HG02571 (cell line): ENCODE data around the gene CBFB.

Source experiments
- ATAC-seq: cut with Tn5 transposase; IDR thresholded peaks from one replicate; pipeline ENCODE4 v1.9.1; 2021; ENCODE audit warnings: mild to moderate bottlenecking, moderate library complexity; ENCODE audit not compliant: unreplicated experiment

Gene CBFB

DNA sequence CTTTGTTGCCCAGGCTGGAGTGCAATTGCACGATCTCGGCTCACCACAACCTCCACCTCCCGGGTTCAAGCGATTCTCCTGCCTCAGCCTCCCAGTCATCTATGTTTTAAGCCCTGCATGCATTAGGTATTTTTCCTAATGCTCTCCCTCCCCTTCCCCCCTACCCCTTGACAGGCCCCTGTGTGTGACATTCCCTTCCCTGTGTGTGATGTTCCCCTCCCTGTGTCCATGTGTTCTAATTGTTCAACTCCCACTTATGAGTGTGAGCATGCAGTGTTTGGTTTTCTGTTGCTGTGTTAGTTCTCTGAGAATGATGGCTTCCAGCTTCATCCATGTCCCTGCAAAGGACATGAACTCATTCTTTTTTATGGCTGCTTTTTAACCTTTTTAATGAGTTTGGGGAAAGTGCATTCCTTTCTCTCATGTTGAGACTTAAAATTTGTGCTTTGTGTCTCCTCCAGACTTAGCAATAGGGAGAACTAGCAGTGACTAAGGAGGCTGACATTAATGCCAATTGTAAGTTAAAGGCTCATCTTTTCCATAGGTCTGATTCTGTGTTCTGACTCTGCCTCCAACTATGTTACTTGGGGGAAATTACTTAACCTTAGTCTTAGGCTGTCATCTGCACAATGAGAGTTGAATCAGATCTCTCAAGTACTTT lies 63.1 kb downstream of the CBFB start:
- ATAC-seq, result no peak

DNA sequence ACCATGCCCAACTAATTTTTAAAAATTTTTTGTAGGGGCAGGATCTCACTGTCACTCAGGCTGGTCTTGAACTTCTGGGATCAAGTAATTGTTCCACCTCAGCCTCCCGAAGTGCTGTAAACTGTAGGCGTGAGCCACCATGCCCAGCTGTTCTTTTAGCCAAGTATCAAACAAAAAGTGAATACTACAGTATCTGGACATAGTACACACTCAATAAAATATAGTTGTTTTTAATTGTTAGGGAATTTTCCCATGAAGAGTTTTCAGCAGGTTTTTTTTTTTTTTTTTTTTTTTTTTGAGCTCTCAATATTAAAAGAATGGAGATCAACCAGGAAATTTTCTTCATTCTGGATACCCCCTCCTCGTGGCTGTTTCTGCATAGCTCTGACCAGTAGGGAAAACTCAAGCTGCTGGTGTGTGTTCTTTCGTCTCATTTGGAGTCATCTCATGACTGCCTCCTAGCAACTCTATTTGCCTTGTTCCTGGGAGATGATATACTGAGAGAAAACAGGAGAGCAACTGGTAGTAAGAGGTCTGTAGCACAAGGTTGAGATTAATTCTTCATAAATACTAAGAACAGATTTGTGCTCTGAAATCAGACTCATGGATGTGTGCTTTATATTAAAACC lies 64.3 kb downstream of the CBFB start:
- ATAC-seq, result no peak

DNA sequence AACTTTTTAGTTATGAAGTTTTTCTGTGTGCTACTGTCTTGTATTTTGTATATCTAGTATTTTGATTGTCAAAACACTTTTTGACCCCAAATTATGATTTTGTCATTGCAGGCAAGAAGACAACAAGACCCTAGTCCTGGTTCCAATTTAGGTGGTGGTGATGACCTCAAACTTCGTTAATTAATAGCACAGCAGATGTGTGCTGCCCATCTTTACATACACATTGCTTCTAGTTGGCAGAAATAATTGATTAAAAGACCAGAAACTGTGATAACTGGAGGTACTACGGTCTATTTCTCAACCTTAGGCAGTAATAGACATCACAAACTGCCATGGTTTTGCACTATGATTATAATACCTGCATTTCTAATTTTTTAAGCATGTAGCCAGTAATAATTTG lies 69.7 kb downstream of the CBFB start:
- no peak for ATAC-seq

DNA sequence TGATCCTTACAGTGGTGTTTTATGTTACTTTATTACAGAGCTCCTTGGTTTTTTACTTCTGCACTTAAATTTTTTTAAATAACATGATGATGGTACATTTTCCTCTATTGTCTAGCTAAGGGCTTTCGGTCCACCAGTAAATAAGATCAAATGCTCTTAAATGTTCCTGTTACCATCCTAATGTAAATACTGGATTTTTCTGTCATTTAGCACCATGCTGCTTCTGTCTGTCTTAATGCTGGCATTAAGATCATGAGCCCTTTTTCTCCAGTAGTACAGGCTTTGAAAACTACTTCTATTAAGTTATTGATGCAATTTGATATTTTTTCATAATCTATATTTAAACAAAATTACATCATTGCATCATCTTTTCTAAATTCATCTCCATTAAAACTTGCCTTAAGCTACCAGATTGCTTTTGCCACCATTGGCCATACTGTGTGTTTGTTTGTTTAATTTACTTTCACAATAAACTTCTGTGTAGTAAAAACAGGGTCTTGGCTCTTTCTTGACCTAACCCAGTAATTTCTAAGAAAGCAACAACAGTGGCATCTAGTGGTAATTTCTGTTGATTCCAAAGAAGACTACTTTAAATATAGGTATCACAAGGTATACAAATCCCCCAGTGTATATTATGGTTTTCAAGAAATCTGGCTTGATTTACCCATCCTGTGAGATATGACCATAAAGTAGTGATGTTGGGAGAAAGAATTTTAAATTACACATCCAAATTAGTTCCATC lies 71.8 kb downstream of the CBFB start:
- no peak for ATAC-seq

DNA sequence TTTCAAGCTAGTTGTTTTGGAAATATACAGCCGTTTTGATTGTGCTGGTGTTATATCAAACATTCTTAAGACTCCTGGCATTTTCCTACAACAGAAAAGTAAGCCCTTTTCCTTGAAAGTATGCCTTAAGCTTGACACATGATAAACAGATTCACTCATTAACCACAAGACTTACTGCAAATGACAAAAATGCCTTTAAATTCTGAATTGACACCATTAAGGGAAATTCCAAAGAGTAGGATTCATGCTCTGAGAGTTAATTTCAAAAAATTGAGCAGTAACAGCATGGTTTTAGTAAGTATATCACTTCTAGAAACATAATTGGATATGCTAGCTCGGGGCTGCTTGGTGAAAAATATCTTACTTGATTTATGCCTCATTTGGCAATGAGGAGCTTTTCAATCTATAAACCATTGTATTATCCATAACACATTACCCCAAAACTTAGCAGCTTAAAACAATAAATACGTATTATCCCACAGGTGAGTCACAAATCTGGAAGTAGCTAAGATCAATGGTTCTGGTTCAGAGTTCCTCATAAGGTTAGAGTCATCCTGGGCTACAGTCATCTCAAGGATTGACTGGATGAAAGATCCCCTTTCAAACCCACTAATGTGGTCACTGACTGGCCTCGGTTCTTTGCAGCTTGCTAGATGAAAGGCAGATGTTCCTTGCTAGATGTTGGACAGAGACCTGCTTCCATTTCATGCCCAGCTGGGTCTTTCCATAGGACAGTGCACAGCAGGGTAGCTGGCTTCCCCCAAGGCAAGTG lies 72.5 kb downstream of the CBFB start:
- ATAC-seq, result no peak

DNA sequence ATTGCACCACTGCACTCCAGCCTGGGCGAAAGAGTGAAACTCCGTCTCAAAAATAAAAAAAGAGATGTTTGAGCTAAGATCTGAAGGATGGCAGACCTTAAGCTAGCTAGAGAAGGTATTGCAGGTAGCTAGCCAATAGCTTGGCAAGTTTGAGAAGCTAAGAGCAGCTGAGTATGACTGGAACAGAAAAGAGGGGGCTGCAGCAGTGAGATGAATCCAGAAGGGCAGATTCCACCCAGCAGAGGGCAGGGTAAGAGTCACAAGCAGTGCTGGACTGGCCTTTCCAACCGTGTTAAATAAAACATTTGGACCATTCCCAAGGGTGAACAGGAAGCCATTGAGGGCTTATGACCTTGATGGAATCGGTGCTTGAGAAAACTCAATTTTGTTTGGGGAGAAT lies 75.1 kb downstream of the CBFB start:
- no peak for ATAC-seq

DNA sequence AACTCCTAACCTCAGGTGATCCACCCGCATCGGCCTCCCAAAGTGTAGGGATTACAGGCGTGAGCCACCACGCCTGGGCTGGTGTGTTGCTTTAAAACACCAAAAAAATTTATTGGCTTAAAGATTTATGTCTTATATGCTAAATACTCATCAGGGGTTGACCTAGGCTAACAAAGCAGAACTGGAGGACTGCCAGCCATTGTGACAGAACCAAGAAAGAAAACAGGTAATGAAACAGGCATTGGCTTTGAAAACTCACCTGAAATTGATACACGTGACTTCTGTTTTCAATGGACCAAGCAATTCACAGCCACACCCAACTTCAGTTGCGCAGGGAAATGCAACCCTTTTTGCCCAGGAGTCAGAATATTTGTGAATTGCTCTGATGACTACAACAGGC lies 75.9 kb downstream of the CBFB start:
- no peak for ATAC-seq

DNA sequence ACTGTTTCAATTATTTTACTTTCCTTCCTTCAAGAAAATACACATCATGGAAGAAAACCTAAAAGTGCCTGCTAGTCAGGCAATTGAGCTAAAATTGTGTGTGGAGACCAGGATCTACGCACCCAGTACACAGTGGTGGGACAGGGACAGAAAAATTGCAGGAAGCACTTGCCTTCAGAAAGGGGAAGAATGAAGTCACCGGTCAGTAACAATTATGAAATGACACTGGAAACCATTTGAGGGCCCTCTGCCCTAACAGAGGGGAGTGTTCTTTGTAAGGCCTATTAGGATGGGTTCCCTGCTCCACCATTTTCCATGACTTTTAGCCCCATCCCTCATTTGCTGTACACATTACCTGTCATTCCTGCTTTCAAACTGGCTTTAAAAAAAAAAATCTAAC lies 76.3 kb downstream of the CBFB start:
- ATAC-seq, result no peak

DNA sequence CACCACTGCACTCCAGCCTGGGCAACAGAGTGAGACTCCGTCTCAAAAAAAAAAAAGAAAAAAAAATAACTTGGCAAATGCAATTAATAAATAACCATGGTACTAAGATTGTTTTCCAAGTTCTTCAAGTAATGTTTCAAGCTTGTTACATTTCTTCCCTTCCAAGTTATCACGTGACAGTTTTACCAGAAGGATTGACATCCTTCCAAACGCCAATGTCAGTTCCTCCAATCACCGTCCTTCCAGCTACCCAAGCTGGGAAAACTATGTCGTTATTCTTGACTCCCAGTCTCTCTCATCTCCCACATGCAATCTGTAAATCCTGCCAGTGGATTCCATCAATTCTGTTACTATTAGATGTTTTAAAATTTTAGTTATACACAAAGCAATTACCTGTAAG lies 76.9 kb downstream of the CBFB start:
- ATAC-seq, result no peak

DNA sequence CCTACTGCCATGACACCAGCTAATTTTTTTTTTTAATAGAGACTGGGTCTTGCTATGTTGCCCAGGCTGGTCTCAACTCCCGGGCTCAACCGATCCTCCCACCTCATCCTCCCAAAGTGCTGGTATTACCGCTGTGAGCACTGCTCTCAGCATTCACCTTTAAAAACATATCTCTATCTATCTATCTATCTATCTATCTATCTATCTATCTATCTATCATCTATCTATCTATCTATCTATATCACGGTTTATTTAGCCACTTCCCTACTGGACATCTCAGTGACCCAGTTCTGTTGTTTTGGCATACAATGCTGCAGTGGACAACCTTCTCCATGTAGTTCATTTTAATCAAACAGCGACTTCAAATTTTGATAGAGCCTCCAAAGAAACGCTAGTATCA lies 79.5 kb downstream of the CBFB start:
- ATAC-seq, result no peak

DNA sequence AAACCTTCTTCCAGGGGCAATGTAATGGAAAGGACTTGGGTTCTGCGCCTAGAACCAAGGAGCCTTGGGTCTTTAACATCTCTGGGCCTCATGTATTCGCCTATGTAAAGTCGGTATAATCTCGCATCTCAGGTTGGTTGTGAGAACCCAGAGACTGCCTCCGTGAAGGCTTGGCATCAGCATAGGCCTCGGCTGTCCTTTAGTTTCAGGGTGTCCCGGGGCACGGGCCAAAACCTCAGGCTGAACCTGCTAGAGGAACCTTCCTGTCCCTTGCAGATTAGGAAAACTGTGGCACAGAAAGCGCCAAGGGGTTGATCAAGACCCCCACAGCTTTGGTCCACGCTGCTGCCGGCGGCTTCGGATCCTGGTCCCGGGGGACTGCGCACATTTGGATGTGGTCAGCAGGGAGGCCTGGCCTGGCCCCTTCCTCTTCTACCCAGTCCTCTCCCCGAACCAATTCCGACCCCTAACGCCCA lies 80.0 kb downstream of the CBFB start:
- ATAC-seq, result no peak

DNA sequence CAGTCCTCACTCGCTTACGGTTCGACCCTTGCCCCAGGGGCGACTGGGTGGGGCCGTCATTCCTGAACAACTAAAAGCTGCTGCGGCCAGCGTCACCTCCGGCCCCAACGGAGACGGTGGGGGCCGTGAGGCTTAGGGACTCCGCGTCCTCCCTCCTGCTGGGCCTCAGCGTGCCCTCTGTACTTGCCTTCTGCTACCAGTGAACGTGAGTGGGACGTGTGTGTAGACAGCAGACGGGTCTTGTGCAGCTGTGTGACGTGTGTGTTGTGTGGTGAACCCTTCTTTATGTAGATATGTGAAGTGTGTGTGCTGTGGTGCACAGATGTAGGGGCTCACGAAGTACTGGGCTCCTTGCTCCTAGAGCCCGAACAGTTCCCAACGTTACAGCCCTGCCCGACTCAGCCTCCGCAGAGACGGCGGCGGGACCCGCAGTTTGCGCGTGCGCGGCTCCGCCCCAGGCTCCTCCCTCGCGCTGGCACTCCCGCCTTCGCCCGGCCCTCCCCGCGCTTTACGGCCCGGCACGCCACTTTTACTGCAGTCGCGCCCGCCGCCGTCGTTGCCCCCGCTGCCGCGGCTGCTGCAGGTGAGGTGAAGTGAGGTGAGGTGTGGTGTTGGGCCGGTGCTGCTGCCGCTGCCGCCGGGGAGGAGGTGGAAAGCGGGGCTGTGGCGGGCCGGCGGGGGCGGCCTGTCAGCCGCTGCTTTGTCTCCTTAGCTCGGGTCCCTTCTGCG lies 80.6 kb downstream of the CBFB start, which contains the start of gene PHAF1:
PHAF1 (plus strand) TSS at position 535 of the 729 bp plus-strand sequence. CDS start 235 bp downstream, outside the sequence.
- ATAC-seq, result peak; percentile 84

DNA sequence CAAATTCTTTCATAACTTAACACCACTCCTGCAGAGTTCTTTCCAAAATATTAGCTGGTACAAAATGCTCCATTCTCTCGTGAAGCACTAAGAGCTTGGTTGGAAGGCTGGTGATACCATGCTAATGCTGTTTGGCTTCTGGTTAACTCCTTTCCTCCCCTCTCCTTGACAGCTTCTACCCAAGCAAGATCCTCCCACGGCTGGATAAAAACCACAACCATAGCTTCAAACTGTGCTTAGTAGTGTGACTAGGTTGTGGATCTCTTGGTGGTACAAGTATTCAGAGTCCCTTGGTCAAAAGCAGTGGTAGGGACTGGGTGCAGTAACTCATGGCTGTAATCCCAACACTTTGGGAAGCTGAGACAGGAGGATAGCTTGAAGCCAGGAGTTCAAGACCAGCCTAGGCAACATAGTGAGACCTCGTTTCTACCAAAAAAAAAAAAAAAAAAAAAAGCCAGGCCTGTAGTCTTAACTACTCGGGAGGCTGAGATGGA lies 83.0 kb downstream of the CBFB start:
- ATAC-seq, result no peak

DNA sequence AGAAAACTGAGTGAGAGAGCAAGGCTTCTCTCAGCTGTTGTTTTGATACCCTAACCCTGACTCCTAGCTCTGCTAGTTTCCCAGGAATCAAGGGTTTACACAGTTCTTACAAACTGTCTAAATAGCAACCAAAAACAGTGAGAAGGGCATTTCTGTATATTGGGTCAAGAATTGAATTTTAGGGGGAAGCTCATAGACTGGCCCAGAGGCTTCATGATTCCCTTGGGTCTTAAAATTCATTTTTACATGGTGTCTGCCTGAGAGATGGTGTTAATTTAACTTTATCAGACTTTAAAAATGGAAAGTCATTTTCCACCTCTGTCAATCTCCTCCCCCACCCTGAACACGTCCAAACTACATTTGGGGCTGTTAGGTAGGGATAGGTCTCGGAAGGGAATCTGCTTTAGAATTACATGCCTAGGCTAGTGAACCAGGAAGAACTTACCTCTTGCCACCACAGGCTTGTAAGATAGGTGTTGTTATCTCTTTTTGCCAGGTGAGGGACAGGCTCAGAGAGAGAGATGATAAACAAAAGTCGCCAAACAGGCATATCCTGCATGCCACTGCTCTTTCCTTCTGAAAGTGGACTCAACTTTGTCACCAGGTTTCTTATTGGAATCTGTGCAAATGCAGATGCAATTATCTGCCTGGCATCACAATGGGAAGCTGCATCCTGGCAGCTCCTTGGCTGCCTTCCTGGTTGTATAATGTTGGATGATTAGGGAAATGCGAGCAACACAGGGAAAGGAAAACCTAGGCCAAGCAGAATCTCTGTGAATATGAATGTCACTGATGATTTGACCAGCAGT lies 83.8 kb downstream of the CBFB start:
- no peak for ATAC-seq

DNA sequence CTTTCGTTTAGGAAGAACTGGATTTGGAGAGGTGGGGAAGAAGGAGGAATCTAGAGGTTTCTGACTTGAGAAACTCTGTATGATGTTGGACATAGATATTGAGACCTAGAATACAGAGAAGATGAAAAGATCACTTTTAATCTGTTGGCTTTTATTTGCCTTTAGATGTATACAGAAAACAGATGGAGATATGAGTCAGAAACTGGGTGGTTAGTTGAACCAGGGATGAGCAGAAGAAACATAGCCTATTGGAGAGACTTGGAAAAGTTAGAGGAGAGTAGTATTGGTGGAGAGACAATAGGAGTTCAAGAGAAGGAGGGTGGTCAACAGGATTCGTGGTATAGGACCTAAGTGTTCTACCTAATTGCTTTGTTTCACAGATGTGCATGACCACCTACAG lies 85.8 kb downstream of the CBFB start:
- no peak for ATAC-seq

DNA sequence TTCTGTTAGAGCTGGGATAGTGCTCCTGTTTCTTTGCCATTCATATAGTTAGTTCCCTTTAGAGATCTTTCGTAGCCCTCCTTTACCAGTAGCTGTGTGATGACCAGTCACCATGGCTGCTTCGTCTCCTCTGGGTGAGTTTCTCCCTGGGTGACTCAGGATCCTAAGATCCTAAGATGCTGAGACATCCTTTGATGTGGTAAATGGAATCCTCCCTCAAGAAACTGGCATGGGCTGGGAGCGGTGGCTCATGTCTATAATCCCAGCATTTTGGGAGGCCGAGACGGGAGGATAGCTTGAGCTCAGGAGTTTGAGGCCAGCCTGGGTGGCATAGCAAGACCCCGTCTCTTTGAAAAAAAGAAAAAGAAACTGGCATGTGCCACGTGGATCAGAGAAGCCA lies 86.7 kb downstream of the CBFB start:
- no peak for ATAC-seq

DNA sequence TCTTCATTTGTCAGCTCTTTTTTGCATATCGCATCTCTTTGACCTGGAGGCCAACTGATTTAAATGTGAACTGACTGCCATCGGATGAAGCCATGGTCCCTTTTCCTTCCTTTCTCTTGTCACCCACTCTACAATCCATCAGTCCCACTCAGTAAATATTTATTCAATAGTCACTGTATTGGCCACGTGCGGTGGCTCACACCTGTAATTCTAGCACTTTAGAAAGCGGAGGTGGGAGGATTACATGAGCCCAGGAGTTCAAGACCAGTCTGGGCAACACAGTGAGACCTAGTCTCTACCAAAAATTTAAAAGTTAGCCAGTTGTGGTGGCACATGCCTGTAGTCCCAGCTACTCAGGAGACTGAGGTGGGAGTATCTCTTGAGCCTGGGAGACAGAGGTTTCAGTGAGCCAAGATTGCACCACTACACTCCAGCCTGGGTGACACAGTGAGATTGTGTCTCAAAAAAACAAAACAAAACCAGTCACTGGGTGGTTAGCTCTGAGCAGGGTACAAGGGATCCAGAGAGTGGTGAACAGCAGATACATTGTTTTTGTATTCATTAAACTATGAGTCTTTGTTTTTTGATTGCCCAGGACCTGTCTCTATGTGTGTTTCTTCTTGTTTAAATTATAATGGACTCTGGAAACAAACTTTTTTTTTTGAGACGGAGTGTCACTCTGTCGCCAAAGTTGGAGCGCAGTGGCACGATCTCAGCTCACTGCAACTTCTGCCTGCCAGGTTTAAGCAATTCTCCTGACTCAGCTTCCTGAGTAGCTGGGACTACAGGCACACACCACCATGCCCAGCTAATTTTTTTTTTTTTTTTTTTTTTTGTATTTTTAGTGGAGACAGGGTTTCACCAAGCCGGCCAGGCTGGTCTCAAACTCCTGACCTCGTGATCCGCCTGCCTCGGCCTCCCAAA lies 87.7 kb downstream of the CBFB start:
- no peak for ATAC-seq

DNA sequence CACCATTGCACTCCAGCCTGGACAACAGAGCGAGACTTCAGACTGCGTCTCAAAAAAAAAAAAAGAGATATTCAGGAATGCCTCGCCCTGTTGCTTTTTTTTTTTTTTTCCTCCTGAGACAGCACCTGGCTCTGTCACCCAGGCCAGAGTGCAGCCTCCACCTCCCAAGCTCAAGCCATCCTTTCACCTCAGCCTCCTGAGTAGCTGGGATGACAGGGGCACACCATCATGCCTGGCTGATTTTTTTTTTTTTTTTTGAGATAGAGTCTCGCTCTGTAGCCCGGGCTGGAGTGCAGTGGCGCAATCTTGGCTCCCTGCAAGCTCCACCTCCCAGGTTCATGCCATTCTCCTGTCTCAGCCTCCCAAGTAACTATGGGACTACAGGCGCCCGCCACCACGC lies 88.8 kb downstream of the CBFB start:
- no peak for ATAC-seq

DNA sequence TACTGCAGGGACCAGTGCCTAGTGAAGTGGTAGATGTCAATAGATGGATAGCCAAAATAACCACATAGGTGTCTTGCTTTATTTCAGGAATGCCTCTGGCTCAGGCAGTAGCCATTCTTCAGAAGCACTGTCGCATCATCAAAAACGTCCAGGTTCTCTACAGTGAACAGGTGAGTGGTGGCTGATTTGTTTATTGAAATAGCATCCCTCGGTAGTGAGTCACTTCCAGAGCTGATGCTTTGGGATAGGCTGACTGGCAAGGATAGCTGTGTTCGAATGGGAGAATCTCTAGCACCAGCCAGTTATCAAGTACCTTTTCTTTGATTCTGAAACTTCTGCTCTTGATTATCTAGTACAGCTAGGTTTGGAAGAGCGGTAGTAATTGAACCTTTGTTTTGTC lies 91.1 kb downstream of the CBFB start:
- no peak for ATAC-seq
